Uterus (tissue), 2 donors: ENCODE results near the gene PTPRJ.

Source experiments
- POLR2A ChIP-seq, 2 donors: fragments of 450-650 bp; IDR thresholded peaks; one replicate each; pipeline ENCODE4 v1.6.1; 2016; ENCODE audit warnings: antibody characterized with exemption in 2 of 2, mild to moderate bottlenecking in 1 of 2, moderate library complexity in 1 of 2
- TF ChIP-seq, protein P1 (sequence below), 4 experiments: fragments of 200-600 bp in 2 of 4; fragments of 450-650 bp in 2 of 4; sonication (generic) in 2 of 4; IDR thresholded peaks; one replicate each; pipeline ENCODE4 v1.5.1; 2016 to 2019; ENCODE audit warnings: antibody characterized with exemption in 4 of 4, mild to moderate bottlenecking in 2 of 4, moderate library complexity in 1 of 4

GRCh38 chr11:48008951-48009270 is 28.6 kb downstream of the PTPRJ start:
- no peak for TF ChIP-seq POLR2A (IDR thresholded peaks at IDR 0.05)
- TF ChIP-seq, protein P1, sequence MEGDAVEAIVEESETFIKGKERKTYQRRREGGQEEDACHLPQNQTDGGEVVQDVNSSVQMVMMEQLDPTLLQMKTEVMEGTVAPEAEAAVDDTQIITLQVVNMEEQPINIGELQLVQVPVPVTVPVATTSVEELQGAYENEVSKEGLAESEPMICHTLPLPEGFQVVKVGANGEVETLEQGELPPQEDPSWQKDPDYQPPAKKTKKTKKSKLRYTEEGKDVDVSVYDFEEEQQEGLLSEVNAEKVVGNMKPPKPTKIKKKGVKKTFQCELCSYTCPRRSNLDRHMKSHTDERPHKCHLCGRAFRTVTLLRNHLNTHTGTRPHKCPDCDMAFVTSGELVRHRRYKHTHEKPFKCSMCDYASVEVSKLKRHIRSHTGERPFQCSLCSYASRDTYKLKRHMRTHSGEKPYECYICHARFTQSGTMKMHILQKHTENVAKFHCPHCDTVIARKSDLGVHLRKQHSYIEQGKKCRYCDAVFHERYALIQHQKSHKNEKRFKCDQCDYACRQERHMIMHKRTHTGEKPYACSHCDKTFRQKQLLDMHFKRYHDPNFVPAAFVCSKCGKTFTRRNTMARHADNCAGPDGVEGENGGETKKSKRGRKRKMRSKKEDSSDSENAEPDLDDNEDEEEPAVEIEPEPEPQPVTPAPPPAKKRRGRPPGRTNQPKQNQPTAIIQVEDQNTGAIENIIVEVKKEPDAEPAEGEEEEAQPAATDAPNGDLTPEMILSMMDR (IDR thresholded peaks at IDR 0.05) = no peak
